IPS DF 6.9 (cell line): ENCODE measurements around the gene RALGPS1.

Source experiments
- DNase-seq: peaks from one replicate; pipeline ENCODE4 v3.0.0-alpha.2; 2013; ENCODE audit warnings: low read depth, low spot score
- H3K27ac ChIP-seq: one replicate; pipeline ENCODE4 v1.5.1; 2013; ENCODE audit warnings: low read length, control low read depth
- H3K27me3 ChIP-seq: 2 replicates; pipeline ENCODE4 v1.6.1; 2013; ENCODE audit warnings: mild to moderate bottlenecking, low read length; ENCODE audit not compliant: control insufficient read depth, insufficient read depth
- H3K36me3 ChIP-seq: 2 replicates; pipeline ENCODE4 v1.6.1; 2013; ENCODE audit warnings: low read length; ENCODE audit not compliant: control insufficient read depth, insufficient read depth
- H3K4me1 ChIP-seq: 2 replicates; pipeline ENCODE4 v1.6.1; 2013; ENCODE audit warnings: low read length; ENCODE audit not compliant: control insufficient read depth, insufficient read depth
- H3K4me3 ChIP-seq: 2 replicates; pipeline ENCODE4 v1.5.1; 2013; ENCODE audit warnings: mild to moderate bottlenecking, low read length
- H3K9me3 ChIP-seq: 2 replicates; pipeline ENCODE4 v1.6.1; 2013; ENCODE audit warnings: low read length, inconsistent platforms; ENCODE audit not compliant: control insufficient read depth, insufficient read depth
- WGBS: extraction: QIAGEN DNeasy Blood & Tissue Kit; methylation state at CpG from one replicate; pipeline ENCODE4 v1.1.7; 2013; ENCODE audit warnings: mixed read lengths, missing lambda C conversion rate; ENCODE audit not compliant: insufficient read length, insufficient coverage; 5-methylcytosine and 5-hydroxymethylcytosine counted together

RALGPS1 gene

DNA sequence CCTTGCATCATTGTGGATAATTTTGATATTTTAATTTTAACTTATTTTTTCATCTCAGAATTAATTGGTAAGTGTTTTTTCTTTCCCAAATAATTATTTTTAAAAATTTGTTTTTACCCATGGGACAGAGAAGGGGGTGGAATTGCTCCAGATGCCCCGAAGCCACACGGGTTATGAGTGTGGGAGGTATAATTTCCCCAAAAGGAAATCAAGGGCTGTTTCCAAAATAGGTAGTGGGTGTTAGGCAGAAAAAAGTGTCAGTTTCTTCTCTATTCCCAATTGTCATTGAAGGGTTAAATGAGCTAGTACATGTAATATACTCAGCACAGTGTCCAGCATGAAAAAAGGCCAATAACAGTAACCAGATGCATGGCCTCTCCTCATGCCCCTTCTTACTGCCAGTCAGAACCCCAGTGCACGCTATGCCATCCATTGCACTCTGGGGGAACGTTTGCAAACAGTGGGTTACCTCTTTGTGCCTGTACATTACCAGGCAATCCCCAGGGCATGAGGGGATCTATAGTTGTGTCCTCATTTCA is 244.3 kb downstream of the RALGPS1 start:
- H3K9me3 ChIP-seq, result no peaks in the 10 kb centered on the region
- WGBS, result no CpG with 5 or more reads among the region's 4 CpGs
- no peak overlapping the region for H3K4me3 ChIP-seq
- peaks cover 6% of the 10 kb centered on the region for H3K4me1 ChIP-seq
- H3K36me3 ChIP-seq, result no peaks in the 10 kb centered on the region
- no peak overlapping the region for H3K27ac ChIP-seq
- no peaks in the 10 kb centered on the region for H3K27me3 ChIP-seq
- no peak for DNase-seq

DNA sequence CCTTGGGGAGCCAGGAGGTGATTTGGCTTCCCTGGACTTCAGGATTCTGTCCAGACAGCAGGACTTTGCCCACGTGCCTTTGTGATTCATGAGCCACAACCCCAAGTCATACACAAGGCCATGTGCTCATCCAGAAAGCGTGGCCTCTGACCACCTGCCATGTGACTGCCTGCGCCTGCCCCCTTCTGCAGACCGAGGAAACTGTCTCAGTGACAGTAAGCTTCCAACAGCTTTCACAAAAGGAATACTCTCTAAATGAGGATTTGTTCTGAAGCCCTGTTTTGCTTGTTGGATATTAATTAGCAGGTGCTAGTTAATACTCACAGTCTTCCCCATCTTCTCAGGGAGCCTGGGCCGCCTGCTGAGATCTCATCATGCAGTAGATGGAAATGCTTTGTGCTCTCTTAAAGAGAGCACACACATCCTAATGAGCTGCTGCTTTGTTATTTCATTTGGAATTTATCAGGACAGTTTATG is 244.8 kb downstream of the RALGPS1 start:
- peaks cover 6% of the 10 kb centered on the region for H3K4me1 ChIP-seq
- no peaks in the 10 kb centered on the region for H3K27me3 ChIP-seq
- peak; percentile 27 for DNase-seq
- no peaks in the 10 kb centered on the region for H3K36me3 ChIP-seq
- H3K9me3 ChIP-seq, result no peaks in the 10 kb centered on the region
- H3K4me3 ChIP-seq, result no peak overlapping the region
- no peak overlapping the region for H3K27ac ChIP-seq
- WGBS, result no CpG with 5 or more reads among the region's 5 CpGs

DNA sequence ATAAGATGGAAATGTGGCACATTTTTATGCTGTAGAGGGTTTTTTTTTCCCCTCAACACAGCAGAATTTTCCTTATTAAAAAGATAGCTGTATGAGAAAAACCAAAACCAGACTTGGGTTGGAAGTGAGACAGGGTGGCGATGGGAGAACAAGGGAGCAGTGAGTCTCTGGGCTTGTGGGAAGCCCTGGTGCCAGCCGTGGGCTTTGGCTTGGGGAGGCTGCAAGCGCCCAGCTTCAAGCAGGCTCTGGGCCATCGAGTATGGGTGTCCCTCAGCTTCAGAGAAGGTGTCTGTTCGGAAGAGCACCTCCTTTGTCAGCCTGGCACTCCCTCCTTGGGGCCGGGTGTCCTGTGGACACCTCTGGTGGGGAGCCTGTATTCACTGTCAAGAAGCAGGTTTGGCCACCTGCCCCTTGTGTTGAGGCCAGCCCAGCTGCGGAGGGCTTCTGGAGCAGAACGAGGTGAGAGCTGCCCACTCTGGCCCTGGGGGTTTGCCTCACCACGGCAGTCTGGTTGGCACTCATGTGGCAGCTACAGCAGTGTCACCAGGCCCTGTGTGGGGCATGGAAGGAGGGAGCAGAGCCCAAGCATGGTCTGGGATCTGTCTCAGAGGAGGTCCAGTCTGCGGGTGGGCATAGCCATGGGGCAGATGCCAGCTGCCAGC is 245.5 kb downstream of the RALGPS1 start:
- Histone ChIP-seq H3K4me1 (peaks cover 8% of the 10 kb centered on the region), H3K27me3 (no peaks in the 10 kb centered on the region), H3K9me3 (no peaks in the 10 kb centered on the region), H3K4me3 (no peak overlapping the region), H3K27ac (no peak overlapping the region), H3K36me3 (no peaks in the 10 kb centered on the region)
- no peak for DNase-seq
- WGBS, result no CpG with 5 or more reads among the region's 10 CpGs

- DNase-seq, result no peak
- H3K4me3 ChIP-seq, result no peak overlapping the region
- WGBS, result no CpG with 5 or more reads among the region's 9 CpGs
- H3K4me1 ChIP-seq, result peaks cover 8% of the 10 kb centered on the region
- no peaks in the 10 kb centered on the region for H3K27me3 ChIP-seq
- no peaks in the 10 kb centered on the region for H3K9me3 ChIP-seq
- no peak overlapping the region for H3K27ac ChIP-seq
- no peaks in the 10 kb centered on the region for H3K36me3 ChIP-seq
Measured at GRCh38 chr9:127161081-127161624, 246.6 kb downstream of the RALGPS1 start.

- Histone ChIP-seq H3K27me3 (no peaks in the 10 kb centered on the region), H3K9me3 (no peaks in the 10 kb centered on the region), H3K27ac (no peak overlapping the region), H3K4me3 (no peak overlapping the region), H3K36me3 (no peaks in the 10 kb centered on the region), H3K4me1 (peaks cover 8% of the 10 kb centered on the region)
- DNase-seq, result no peak
- no CpG with 5 or more reads among the region's 9 CpGs for WGBS
Measured at GRCh38 chr9:127162046-127162863, 247.7 kb downstream of the RALGPS1 start.

- no peak for DNase-seq
- Histone ChIP-seq H3K36me3 (no peaks in the 10 kb centered on the region), H3K27ac (no peak overlapping the region), H3K27me3 (no peaks in the 10 kb centered on the region), H3K9me3 (no peaks in the 10 kb centered on the region), H3K4me3 (no peak overlapping the region), H3K4me1 (peaks cover 8% of the 10 kb centered on the region)
- WGBS, result no CpG with 5 or more reads among the region's 4 CpGs
Measured at GRCh38 chr9:127162864-127163365, 248.3 kb downstream of the RALGPS1 start.

- H3K4me3 ChIP-seq, result no peak overlapping the region
- H3K27me3 ChIP-seq, result no peaks in the 10 kb centered on the region
- no CpG with 5 or more reads among the region's 2 CpGs for WGBS
- H3K27ac ChIP-seq, result no peak overlapping the region
- no peaks in the 10 kb centered on the region for H3K36me3 ChIP-seq
- H3K4me1 ChIP-seq, result peaks cover 8% of the 10 kb centered on the region
- DNase-seq, result no peak
- H3K9me3 ChIP-seq, result no peaks in the 10 kb centered on the region
Measured at GRCh38 chr9:127163409-127163808, 248.8 kb downstream of the RALGPS1 start.

- no CpG with 5 or more reads among the region's 4 CpGs for WGBS
- Histone ChIP-seq H3K4me3 (no peak overlapping the region), H3K27ac (no peak overlapping the region), H3K9me3 (no peaks in the 10 kb centered on the region), H3K27me3 (no peaks in the 10 kb centered on the region), H3K4me1 (peaks cover 5% of the 10 kb centered on the region), H3K36me3 (no peaks in the 10 kb centered on the region)
- DNase-seq, result no peak
Measured at GRCh38 chr9:127165116-127165515, 250.5 kb downstream of the RALGPS1 start.

DNA sequence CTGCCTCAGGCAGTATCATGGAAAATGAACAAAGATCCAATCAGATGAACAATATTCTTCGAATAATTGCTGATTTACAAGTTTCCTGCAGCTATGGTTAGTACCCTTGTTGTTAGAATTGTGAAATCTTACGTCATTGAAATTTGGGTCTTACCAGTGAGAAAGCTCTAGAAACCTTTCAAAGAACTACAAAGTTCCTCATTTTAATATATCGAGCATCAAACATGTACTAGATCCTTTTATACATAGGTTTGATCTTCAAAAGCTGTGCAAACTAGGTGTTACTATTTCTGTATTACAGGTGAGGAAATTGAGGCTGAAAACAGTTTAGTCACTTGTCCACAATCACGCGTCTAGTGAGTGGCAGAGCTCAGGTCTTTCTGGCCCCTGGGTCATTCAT is 251.5 kb downstream of the RALGPS1 start:
- H3K9me3 ChIP-seq, result no peaks in the 10 kb centered on the region
- H3K4me3 ChIP-seq, result no peak overlapping the region
- WGBS, result no CpG with 5 or more reads among the region's 5 CpGs
- H3K27me3 ChIP-seq, result no peaks in the 10 kb centered on the region
- peaks cover 2% of the 10 kb centered on the region; the same call in 1 of the 2 replicates for H3K4me1 ChIP-seq
- H3K27ac ChIP-seq, result no peak overlapping the region
- no peaks in the 10 kb centered on the region for H3K36me3 ChIP-seq
- no peak for DNase-seq
